Left lobe of liver (tissue), 2 donors: ENCODE results near the gene CD37. TPM values are rescaled to one million over a fixed set of nuclear protein-coding genes. Genes with fewer than 3 reads are reported as not detected.
"Not testable (repeated sequence)": the region's sequence is repeated elsewhere in the genome, so short reads cannot be mapped to it uniquely, and the experiment has no call there.

ENCODE experiments used
- ATAC-seq: fragments of 200-7000 bp; cut with Tn5 transposase; one replicate; pipeline ENCODE4 v1.9.1; 2020; ENCODE audit warnings: mild to moderate bottlenecking, moderate library complexity
- DNase-seq: peaks from one replicate; pipeline ENCODE4 v3.0.0-alpha.2; 2020; ENCODE audit warnings: low spot score
- total RNA-seq: library from RNA; stranded (reverse); gene quantifications from one replicate; pipeline ENCODE4 v1.2.1, GENCODE V29; 2021
- donor health status: DM: no; HTN: no; CAD: no; lungs with moderate emphysema.
- donor health status: DM: no; HTN: yes; CAD: no.

The CD37 gene
- total RNA-seq, 1 donor from 2014 or later, result 2.2 TPM

DNA sequence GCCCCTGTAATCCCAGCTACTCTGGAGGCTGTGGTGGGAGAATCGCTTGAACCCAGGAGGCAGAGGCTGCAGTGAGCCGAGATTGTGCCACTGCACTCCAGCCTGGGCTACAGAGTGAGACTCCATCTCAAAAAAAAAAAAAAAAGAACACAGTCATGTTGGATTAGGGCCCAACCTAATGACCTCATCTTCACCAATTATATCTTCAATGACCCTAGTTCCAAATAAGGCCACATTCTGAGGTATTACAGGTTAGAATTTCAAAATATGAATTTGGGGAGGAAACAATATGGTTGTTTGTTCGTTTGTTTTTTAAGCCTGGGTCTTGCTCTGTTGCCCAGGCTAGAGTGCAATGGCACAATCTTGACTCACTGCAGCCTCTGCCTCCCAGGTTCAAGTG lies 38.0 kb downstream of the CD37 start:
- ATAC-seq, DNase-seq: not testable (repeated sequence)

DNA sequence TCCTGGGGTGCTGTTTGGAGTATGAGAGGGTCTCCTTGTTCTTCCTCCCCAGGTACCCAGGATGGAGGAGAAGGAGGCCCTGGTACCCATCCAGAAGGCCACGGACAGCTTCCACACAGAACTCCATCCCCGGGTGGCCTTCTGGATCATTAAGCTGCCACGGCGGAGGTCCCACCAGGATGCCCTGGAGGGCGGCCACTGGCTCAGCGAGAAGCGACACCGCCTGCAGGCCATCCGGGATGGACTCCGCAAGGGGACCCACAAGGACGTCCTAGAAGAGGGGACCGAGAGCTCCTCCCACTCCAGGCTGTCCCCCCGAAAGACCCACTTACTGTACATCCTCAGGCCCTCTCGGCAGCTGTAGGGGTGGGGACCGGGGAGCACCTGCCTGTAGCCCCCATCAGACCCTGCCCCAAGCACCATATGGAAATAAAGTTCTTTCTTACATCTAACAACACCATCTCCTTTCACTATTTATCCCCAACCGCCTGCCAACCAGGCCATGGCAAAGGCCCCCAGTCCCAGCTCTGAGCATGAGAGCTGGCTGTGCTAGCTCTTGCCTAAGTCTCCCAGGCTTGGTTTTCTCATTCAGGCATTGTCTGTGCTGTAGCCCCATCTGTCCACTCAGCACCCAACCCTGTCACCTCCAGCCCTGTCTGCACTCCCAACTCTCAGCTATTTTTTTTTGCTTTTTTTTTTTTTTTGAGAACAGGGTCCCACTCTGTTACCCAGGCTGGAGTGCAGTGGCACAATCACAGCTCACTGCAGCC lies 39.6 kb downstream of the CD37 start:
- DNase-seq (no peak), ATAC-seq (no peak)

DNA sequence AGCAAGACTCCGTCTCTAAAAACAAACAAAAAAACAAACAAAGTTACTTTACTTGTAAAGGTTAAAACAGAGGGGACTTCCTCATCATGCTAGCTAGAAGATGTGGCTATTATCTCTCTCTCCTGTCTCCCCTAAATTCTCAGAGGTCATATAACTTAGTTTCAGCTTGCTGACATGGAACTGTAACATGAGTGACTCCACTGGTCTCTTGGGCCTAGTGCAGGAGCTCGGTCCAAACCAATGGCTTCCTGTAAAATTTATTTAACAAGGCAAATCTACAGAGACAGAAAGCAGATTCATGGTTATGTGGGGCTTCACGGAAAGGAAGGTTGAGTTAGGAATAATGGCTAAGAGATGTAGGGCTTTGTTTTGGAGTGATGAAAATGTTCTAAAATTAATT lies 43.3 kb downstream of the CD37 start:
- DNase-seq (no peak), ATAC-seq (no peak)

GRCh38 chr19:49380391-49380790 lies 45.2 kb downstream of the CD37 start:
- ATAC-seq, result no peak

GRCh38 chr19:49382639-49383038 lies 47.4 kb downstream of the CD37 start:
- DNase-seq, result no peak
- no peak for ATAC-seq

More at GRCh38 chr19:49380391-49380790, 45.2 kb downstream of the CD37 start:
- no peak for DNase-seq

GRCh38 chr19:49383599-49383998 lies 48.4 kb downstream of the CD37 start:
- DNase-seq (no peak), ATAC-seq (no peak)

DNA sequence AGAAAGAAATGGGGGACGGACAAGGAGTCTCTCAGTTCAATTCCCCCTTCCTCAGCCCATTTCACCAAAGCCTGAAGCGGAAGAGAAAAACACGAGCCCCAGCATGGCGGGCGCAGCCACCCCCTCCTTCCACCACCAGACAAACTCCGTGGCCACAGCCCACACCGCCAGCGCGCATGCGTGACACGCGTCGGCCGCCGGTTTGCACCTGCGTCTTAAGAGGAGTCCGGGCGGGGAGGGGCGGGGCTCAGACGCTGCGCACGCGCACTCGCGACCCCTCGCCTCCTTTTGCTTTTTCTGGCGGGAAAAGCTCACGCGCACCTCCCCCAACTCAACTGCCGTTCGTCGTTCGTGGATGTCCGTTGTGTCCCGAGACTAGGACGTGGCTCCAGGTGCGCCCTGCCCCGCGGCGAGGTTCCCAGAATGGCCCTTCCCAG lies 52.7 kb downstream of the CD37 start, which contains the start of gene KASH5:
KASH5 (plus strand) TSS at position 314 of the 437 bp plus-strand sequence. CDS start 2,635 bp downstream, outside the sequence.
- ATAC-seq, result peak; percentile 82
- peak; percentile 88 for DNase-seq

- ATAC-seq (no peak), DNase-seq (no peak)
Observed at GRCh38 chr19:49389406-49389805, 54.2 kb downstream of the CD37 start.

Other genes starting within 250 kb of the CD37 start
- gene SNRNP70, start 250.0 kb upstream of the CD37 start, total RNA-seq, result 170 TPM
- gene LIN7B, start 221.0 kb upstream of the CD37 start, total RNA-seq, result 5.5 TPM
- gene C19orf73, start 216.3 kb upstream of the CD37 start, total RNA-seq, result 2.2 TPM
- gene PPFIA3, start 215.9 kb upstream of the CD37 start, total RNA-seq, result 2.3 TPM
- not detected for gene HRC, start 180.0 kb upstream of the CD37 start, total RNA-seq
- gene TRPM4, start 177.6 kb upstream of the CD37 start, total RNA-seq, result 15.0 TPM
- gene SLC6A16, start 10.2 kb upstream of the CD37 start, total RNA-seq, result 2.4 TPM
- gene TEAD2, start 27.0 kb downstream of the CD37 start, total RNA-seq, result 5.1 TPM
- not detected for gene DKKL1, start 28.5 kb downstream of the CD37 start, total RNA-seq
- not detected for gene KASH5, start 52.8 kb downstream of the CD37 start, total RNA-seq
- not detected for gene PTH2, start 88.0 kb downstream of the CD37 start, total RNA-seq
- not detected for gene GFY, start 90.0 kb downstream of the CD37 start, total RNA-seq
- gene SLC17A7, start 106.1 kb downstream of the CD37 start, total RNA-seq, result 0.15 TPM
- 48.8 TPM for gene PIH1D1, start 116.4 kb downstream of the CD37 start, total RNA-seq
- 29.7 TPM for gene ALDH16A1, start 117.8 kb downstream of the CD37 start, total RNA-seq
- gene FLT3LG, start 138.8 kb downstream of the CD37 start, total RNA-seq, result 2.1 TPM
- 972 TPM for gene RPL13A, start 152.2 kb downstream of the CD37 start, total RNA-seq
- gene RPS11, start 161.0 kb downstream of the CD37 start, total RNA-seq, result 507 TPM
- gene FCGRT, start 177.3 kb downstream of the CD37 start, total RNA-seq, result 262 TPM
- gene RCN3, start 192.6 kb downstream of the CD37 start, total RNA-seq, result 22.8 TPM
- gene NOSIP, start 245.2 kb downstream of the CD37 start, total RNA-seq, result 29.1 TPM
- 8.5 TPM for gene PRRG2, start 245.9 kb downstream of the CD37 start, total RNA-seq